ENCODE measurements around the gene MEAK7.
"Not testable (repeated sequence)": the region's sequence is repeated elsewhere in the genome, so short reads cannot be mapped to it uniquely, and the experiment has no call there.

- not testable (repeated sequence) for TF ChIP-seq CTCF (IDR thresholded peaks at IDR 0.05; ENCODE audit: low read depth, low read length, poor library complexity, severe bottlenecking); EZH2phosphoT487 (IDR thresholded peaks at IDR 0.05; ENCODE audit: borderline replicate concordance, low read length)
Measured at GRCh38 chr16:84524941-84525581, 20.6 kb upstream of the MEAK7 start.

Data from DOHH2 (cell line).